ENCODE data around the gene KRT12. TPM values are rescaled to one million over a fixed set of nuclear protein-coding genes. Genes with fewer than 3 reads are reported as not detected.
A peak's percentile ranks its signal among the peaks of the same experiment; 100 is the strongest.

The KRT12 gene
- total and polyA plus RNA-seq, 2 experiments from 2014 or later = not detected

GRCh38 chr17:40822132-40822812, 44.8 kb downstream of the KRT12 start, which contains the start of gene KRT10:
KRT10 (minus strand) TSS chr17:40822614; CDS start chr17:40822585, 29 bp downstream.
- 88% methylated on average over 7 of the region's 7 CpGs for WGBS (ENCODE audit: low lambda C conversion rate, missing lambda C conversion rate)
- DNase-seq (ENCODE audit: low spot score) = no peak
- no peaks in the 10 kb centered on the region for H3K27me3 ChIP-seq
- H3K4me3 ChIP-seq = no peak within 1 kb of the TSS
- no peaks in the 10 kb centered on the region for H3K9me2 ChIP-seq (replicated peaks; ENCODE audit: insufficient read depth)
- TF ChIP-seq CTCF (IDR thresholded peaks at IDR 0.05; ENCODE audit: poor library complexity) = no peak
- no peak for TF ChIP-seq EZH2 (IDR thresholded peaks at IDR 0.05; ENCODE audit: borderline replicate concordance)
- TF ChIP-seq EZH2phosphoT487 (IDR thresholded peaks at IDR 0.05; ENCODE audit: low read depth, severe bottlenecking, unreplicated experiment) = no peak
- peaks cover 6% of the 10 kb centered on the region for H3K36me3 ChIP-seq (replicated peaks; ENCODE audit: insufficient read depth, low read depth)
- H3K4me2 ChIP-seq = no peak within 1 kb of the TSS
- no peak within 1 kb of the TSS for H2AFZ ChIP-seq
- H4K20me1 ChIP-seq (ENCODE audit: insufficient read depth, poor library complexity, severe bottlenecking) = no peaks in the 10 kb centered on the region
- H3K9me3 ChIP-seq (ENCODE audit: low read depth) = no peaks in the 10 kb centered on the region
- no peak within 1 kb of the TSS for H3K27ac ChIP-seq
- H3K79me2 ChIP-seq = peaks cover 39% of the 10 kb centered on the region
- peaks cover 17% of the 10 kb centered on the region for H3K4me1 ChIP-seq (ENCODE audit: insufficient read depth)

- no peak for TF ChIP-seq CTCF (IDR thresholded peaks at IDR 0.05; ENCODE audit: poor library complexity)
- no peak for TF ChIP-seq EZH2 (IDR thresholded peaks at IDR 0.05; ENCODE audit: borderline replicate concordance)
- no peak for TF ChIP-seq EZH2phosphoT487 (IDR thresholded peaks at IDR 0.05; ENCODE audit: low read depth, severe bottlenecking, unreplicated experiment)
- Histone ChIP-seq H3K36me3 (replicated peaks; ENCODE audit: insufficient read depth, low read depth) (peaks cover 8% of the 10 kb centered on the region), H3K27me3 (no peaks in the 10 kb centered on the region), H3K9me3 (ENCODE audit: low read depth) (no peaks in the 10 kb centered on the region), H2AFZ (no peak overlapping the region), H3K79me2 (peaks cover 41% of the 10 kb centered on the region), H3K27ac (no peak overlapping the region), H3K9me2 (replicated peaks; ENCODE audit: insufficient read depth) (no peaks in the 10 kb centered on the region), H3K4me2 (no peak overlapping the region), H4K20me1 (ENCODE audit: insufficient read depth, poor library complexity, severe bottlenecking) (no peaks in the 10 kb centered on the region), H3K4me3 (no peak overlapping the region), H3K4me1 (ENCODE audit: insufficient read depth) (peaks cover 17% of the 10 kb centered on the region)
- no peak for DNase-seq (ENCODE audit: low spot score)
Measured at GRCh38 chr17:40821536-40821935, 45.5 kb downstream of the KRT12 start.

GRCh38 chr17:40820228-40820838, 46.7 kb downstream of the KRT12 start:
- H3K4me3 ChIP-seq = no peak overlapping the region
- H3K27ac ChIP-seq = peak overlapping the region; percentile 84
- no peaks in the 10 kb centered on the region for H3K9me2 ChIP-seq (replicated peaks; ENCODE audit: insufficient read depth)
- 94% methylated on average over 9 of the region's 9 CpGs for WGBS (ENCODE audit: low lambda C conversion rate, missing lambda C conversion rate)
- no peak for TF ChIP-seq EZH2phosphoT487 (IDR thresholded peaks at IDR 0.05; ENCODE audit: low read depth, severe bottlenecking, unreplicated experiment)
- TF ChIP-seq CTCF (IDR thresholded peaks at IDR 0.05; ENCODE audit: poor library complexity) = no peak
- no peak for TF ChIP-seq EZH2 (IDR thresholded peaks at IDR 0.05; ENCODE audit: borderline replicate concordance)
- H3K4me1 ChIP-seq (ENCODE audit: insufficient read depth) = peaks cover 17% of the 10 kb centered on the region
- no peaks in the 10 kb centered on the region for H3K27me3 ChIP-seq
- peak overlapping the region; percentile 81 for H3K4me2 ChIP-seq
- no peak overlapping the region for H2AFZ ChIP-seq
- H3K79me2 ChIP-seq = peaks cover 33% of the 10 kb centered on the region
- H3K9me3 ChIP-seq (ENCODE audit: low read depth) = no peaks in the 10 kb centered on the region
- H4K20me1 ChIP-seq (ENCODE audit: insufficient read depth, poor library complexity, severe bottlenecking) = no peaks in the 10 kb centered on the region
- peaks cover 8% of the 10 kb centered on the region for H3K36me3 ChIP-seq (replicated peaks; ENCODE audit: insufficient read depth, low read depth)
- DNase-seq (ENCODE audit: low spot score) = no peak
